ENCODE results near the gene MYH15. TPM values are rescaled to one million over a fixed set of nuclear protein-coding genes. Genes with fewer than 3 reads are reported as not detected.

MYH15 gene
- polyA plus RNA-seq, 3 donors = not detected

DNA sequence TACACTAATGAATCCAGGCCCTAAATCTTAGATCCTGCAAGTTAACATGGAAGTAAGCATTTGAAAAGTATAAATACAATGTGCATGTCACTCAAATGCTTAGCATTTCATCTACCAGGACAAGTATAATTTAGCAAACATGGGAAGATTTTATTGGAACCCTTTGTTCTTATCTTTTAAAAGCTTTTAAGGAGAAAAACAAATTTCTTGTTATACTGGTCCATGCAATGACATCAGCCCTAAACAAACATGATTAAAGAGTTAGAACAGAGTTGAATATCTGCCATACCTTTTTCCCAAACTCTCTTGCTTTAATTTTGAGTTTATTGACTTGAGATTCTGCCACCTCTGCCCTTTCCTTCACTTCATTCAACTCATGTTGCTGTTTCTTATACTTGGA, 127.1 kb downstream of the MYH15 start:
- Histone ChIP-seq H3K4me1 (ENCODE audit: control insufficient read depth in 1 of 2, insufficient read depth in 2 of 2, low read length in 2 of 2) (peaks cover 6 to 7% of the 10 kb centered on the region in 2 donors), H3K4me3 (replicated peaks in 1 of 3; ENCODE audit: low read depth in 2 of 3, low read length in 3 of 3) (no peak overlapping the region), H3K9ac (ENCODE audit: insufficient read depth, low read length, poor library complexity, severe bottlenecking) (no peak overlapping the region), H2AFZ (ENCODE audit: insufficient read depth, low read depth, low read length, poor library complexity, severe bottlenecking) (no peak overlapping the region), H3K9me3 (replicated peaks in 1 of 2; ENCODE audit: control insufficient read depth in 1 of 2, insufficient read depth in 1 of 2, low read length in 2 of 2) (no peaks in the 10 kb centered on the region), H3K27me3 (ENCODE audit: control insufficient read depth in 2 of 2, insufficient read depth in 2 of 2, low read length in 2 of 2) (no peaks in the 10 kb centered on the region), H3K36me3 (replicated peaks in 1 of 2; ENCODE audit: control insufficient read depth in 1 of 2, insufficient read depth in 2 of 2, low read length in 2 of 2) (no peaks in the 10 kb centered on the region), H4K20me1 (ENCODE audit: insufficient read depth, low read length) (no peaks in the 10 kb centered on the region), H3K27ac (ENCODE audit: low read depth in 1 of 2, low read length in 2 of 2) (no peak overlapping the region), H3K79me2 (ENCODE audit: insufficient read depth, low read length) (no peaks in the 10 kb centered on the region), H3K4me2 (replicated peaks; ENCODE audit: extremely low read depth, low read length, poor library complexity, severe bottlenecking) (no peak overlapping the region)
- no peak for DNase-seq
- peaks cover 0 to 2% (median 0%) of the 10 kb centered on the region in 3 donors for H3K27me3 Mint-ChIP-seq (ENCODE audit: low read depth in 3 of 3)
- no peak overlapping the region for H3K27ac Mint-ChIP-seq
- H3K36me3 Mint-ChIP-seq = no peaks in the 10 kb centered on the region
- peaks cover 9% of the 10 kb centered on the region for H3K4me1 Mint-ChIP-seq
- H3K9me3 Mint-ChIP-seq = peaks cover 0 to 3% (median 0%) of the 10 kb centered on the region in 7 donors
- intact Hi-C loops (cut with micrococcal nuclease) = no loop called here
- TF ChIP-seq, protein P1, sequence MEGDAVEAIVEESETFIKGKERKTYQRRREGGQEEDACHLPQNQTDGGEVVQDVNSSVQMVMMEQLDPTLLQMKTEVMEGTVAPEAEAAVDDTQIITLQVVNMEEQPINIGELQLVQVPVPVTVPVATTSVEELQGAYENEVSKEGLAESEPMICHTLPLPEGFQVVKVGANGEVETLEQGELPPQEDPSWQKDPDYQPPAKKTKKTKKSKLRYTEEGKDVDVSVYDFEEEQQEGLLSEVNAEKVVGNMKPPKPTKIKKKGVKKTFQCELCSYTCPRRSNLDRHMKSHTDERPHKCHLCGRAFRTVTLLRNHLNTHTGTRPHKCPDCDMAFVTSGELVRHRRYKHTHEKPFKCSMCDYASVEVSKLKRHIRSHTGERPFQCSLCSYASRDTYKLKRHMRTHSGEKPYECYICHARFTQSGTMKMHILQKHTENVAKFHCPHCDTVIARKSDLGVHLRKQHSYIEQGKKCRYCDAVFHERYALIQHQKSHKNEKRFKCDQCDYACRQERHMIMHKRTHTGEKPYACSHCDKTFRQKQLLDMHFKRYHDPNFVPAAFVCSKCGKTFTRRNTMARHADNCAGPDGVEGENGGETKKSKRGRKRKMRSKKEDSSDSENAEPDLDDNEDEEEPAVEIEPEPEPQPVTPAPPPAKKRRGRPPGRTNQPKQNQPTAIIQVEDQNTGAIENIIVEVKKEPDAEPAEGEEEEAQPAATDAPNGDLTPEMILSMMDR (IDR thresholded peaks at IDR 0.05) = no peak
- no peak overlapping the region for H3K4me3 Mint-ChIP-seq

DNA sequence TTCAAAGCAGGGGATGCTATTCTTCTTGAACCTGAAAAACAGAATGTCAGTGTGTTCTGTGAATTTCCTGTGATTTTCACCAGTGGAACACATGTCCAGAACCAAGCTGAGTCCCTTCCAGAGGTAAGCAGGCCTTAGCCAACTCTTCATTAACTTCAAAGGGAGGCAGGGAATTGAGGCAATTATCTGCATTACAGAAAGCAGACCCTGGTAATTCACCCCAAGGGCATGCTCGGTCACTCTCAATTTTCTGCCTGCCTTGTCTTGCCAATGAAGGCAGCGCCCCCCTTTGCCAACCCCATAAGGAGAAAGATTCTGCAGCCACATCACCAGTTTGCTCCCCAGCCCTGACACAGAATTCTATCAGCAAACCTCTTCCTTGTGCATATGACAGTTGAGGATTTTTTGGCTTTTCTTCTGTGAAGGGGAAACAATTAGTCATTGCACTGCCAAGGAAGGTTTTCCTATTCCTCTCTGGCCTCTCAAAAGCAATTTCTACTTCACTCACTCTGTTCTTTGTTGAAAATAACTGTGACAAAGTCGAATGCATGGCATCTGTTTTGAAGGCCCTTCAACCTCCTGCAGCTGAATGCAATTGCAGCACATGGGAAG, 128.8 kb downstream of the MYH15 start:
- Histone ChIP-seq H3K9ac (ENCODE audit: insufficient read depth, low read length, poor library complexity, severe bottlenecking) (no peak overlapping the region), H3K4me2 (replicated peaks; ENCODE audit: extremely low read depth, low read length, poor library complexity, severe bottlenecking) (no peak overlapping the region), H3K9me3 (replicated peaks in 1 of 2; ENCODE audit: control insufficient read depth in 1 of 2, insufficient read depth in 1 of 2, low read length in 2 of 2) (no peaks in the 10 kb centered on the region), H3K4me1 (ENCODE audit: control insufficient read depth in 1 of 2, insufficient read depth in 2 of 2, low read length in 2 of 2) (no peaks in the 10 kb centered on the region), H3K27ac (ENCODE audit: low read depth in 1 of 2, low read length in 2 of 2) (no peak overlapping the region), H3K36me3 (replicated peaks in 1 of 2; ENCODE audit: control insufficient read depth in 1 of 2, insufficient read depth in 2 of 2, low read length in 2 of 2) (no peaks in the 10 kb centered on the region), H3K27me3 (ENCODE audit: control insufficient read depth in 2 of 2, insufficient read depth in 2 of 2, low read length in 2 of 2) (no peaks in the 10 kb centered on the region), H4K20me1 (ENCODE audit: insufficient read depth, low read length) (no peaks in the 10 kb centered on the region), H3K79me2 (ENCODE audit: insufficient read depth, low read length) (no peaks in the 10 kb centered on the region), H2AFZ (ENCODE audit: insufficient read depth, low read depth, low read length, poor library complexity, severe bottlenecking) (no peak overlapping the region), H3K4me3 (replicated peaks in 1 of 3; ENCODE audit: low read depth in 2 of 3, low read length in 3 of 3) (no peak overlapping the region)
- TF ChIP-seq, protein P1 (IDR thresholded peaks at IDR 0.05) = no peak
- Mint-ChIP-seq H3K27ac (no peak overlapping the region), H3K36me3 (no peaks in the 10 kb centered on the region), H3K27me3 (ENCODE audit: low read depth in 3 of 3) (peaks cover 0 to under 1% (median 0%) of the 10 kb centered on the region in 3 donors), H3K4me3 (no peak overlapping the region), H3K4me1 (peaks cover 3% of the 10 kb centered on the region), H3K9me3 (peaks cover 0 to 3% (median 0%) of the 10 kb centered on the region in 7 donors)
- 100% methylated on average over 2 of the region's 3 CpGs for WGBS (ENCODE audit: insufficient coverage)
- intact Hi-C loops (cut with micrococcal nuclease) = no loop called here
- no peak for DNase-seq

All from CD14-positive monocyte (primary cell).